H54 (cell line): Measurements from ENCODE around the gene MDM4.
"Not testable (repeated sequence)": the region's sequence is repeated elsewhere in the genome, so short reads cannot be mapped to it uniquely, and the experiment has no call there.

Source experiments
- DNase-seq: peaks from one replicate; pipeline ENCODE4 v3.0.0; 2011; ENCODE audit warnings: low spot score, mixed read lengths; ENCODE audit not compliant: insufficient read length
- FAIRE-seq: peaks from 3 replicates; lab custom pipeline; 2011; peaks lifted over from hg19 to GRCh38; lab: Jason Lieb, UNC
- POLR2A ChIP-seq: IDR thresholded peaks from 2 replicates; pipeline ENCODE4 v1.6.1; 2011; ENCODE audit warnings: low read depth, mild to moderate bottlenecking, low read length

MDM4 gene

DNA sequence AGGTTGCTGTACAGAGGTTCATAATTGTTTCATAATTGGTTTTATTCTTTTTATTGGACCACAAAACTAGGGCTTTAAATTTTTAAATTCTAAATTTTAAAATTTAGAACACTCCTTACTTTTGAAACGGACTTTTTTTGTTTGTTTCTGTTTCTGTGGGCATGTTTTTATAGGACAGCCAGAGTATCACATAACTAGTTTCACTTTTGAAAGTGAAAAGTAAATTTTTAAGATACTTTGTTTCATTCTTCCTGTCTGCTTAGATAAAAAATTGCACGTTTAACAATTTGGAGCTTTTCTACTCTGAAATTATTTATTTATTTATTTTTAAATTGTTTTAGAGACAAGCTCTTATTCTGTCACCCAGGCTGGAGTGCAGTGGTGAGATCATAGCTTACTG lies 29.7 kb downstream of the MDM4 start:
- FAIRE-seq (no peak), DNase-seq (no peak)
- no peak for TF ChIP-seq POLR2A

DNA sequence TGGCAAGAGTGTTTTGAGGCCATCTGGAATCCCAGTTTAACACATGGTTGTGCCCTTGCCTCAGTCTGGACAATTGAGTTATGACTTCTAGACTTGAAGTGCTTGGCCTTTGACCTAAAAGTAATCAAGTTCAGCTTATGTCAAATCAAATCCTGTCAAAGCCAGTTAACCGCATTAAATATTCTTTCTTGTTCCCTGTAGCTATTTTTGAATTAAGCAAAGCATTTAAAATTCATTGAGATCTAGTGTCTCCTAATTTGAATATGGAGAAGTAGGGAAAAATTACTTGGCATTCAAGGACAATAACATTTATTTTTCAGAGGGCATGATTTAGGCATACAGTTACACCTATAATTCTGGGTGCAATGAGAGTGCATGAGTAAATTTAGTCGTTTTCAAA lies 32.1 kb downstream of the MDM4 start:
- TF ChIP-seq POLR2A, result no peak
- no peak for FAIRE-seq
- DNase-seq, result no peak

DNA sequence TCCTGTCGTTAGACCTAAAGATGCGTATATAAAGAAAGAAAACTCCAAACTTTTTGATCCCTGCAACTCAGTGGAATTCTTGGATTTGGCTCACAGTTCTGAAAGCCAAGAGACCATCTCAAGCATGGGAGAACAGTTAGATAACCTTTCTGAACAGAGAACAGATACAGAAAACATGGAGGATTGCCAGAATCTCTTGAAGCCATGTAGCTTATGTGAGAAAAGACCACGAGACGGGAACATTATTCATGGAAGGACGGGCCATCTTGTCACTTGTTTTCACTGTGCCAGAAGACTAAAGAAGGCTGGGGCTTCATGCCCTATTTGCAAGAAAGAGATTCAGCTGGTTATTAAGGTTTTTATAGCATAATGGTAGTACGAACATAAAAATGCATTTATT lies 33.1 kb downstream of the MDM4 start:
- FAIRE-seq (no peak), DNase-seq (no peak)
- no peak for TF ChIP-seq POLR2A

DNA sequence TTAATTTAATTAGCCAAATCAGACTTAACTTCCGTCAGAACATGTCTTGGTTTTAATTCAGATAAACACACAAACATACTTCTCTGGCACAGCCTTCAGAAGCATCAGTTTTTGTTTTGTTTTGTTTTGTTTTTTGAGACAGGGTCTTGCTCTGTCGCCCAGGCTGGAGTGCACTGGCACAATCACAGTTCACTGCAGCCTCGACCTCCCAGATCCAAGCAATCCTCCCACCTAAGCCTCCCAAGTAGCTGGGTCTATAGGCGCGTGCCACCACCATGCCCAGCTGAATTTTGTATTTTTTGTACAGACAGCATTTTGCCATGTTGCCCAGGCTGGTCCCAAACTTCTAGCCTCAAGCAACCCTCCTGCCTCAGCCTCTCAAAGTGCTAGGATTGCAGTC lies 34.7 kb downstream of the MDM4 start:
- DNase-seq (no peak), FAIRE-seq (no peak)
- TF ChIP-seq POLR2A, result no peak

DNA sequence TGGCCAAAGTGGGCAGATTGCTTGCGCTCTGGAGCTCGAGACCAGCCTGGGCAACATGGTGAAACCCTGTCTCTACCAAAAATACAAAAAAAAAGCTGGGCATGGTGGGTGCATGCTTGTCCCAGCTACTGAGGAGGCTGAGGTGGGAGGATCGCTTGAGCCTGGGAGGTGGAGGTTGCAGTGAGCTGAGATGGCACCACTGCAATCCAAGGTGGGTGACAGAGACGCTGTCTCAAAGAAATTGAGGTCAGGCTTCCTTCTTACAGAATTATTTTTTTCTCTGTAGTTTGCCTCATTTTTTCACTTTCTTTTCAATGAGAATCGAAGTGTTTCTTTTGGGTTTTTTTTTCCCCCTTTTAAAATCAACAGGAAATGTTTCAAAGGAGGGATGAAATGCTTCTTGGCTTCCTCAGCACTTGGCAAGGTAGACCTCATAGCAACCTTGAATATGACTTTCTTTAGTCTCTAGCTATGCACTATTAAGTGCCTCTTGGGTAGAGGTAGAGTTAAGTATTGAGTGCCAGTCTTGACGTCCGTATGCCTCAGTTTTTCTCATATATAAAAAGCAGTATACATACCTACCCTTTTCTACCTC lies 40.3 kb downstream of the MDM4 start:
- FAIRE-seq (no peak), DNase-seq (no peak)
- no peak for TF ChIP-seq POLR2A

DNA sequence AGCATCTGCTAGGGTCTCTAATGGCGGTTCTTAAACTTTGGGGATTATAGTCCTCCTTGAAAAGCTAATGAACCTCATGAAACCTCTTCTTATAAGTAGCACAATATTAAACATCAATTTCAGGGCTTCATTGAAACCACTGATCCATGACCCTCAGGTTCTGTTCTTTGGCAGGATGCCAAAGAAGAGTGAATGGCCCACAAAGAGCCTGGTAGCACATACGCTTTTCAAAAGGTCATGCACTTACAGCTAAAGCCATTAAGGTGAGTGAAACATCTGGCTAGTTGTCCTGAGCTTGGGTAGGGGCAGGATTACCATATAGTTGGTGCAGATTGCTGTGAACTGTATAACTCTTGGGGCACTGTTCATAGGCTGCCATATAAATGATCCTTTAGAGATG lies 42.3 kb downstream of the MDM4 start:
- TF ChIP-seq POLR2A, result no peak
- FAIRE-seq (no peak), DNase-seq (no peak)

DNA sequence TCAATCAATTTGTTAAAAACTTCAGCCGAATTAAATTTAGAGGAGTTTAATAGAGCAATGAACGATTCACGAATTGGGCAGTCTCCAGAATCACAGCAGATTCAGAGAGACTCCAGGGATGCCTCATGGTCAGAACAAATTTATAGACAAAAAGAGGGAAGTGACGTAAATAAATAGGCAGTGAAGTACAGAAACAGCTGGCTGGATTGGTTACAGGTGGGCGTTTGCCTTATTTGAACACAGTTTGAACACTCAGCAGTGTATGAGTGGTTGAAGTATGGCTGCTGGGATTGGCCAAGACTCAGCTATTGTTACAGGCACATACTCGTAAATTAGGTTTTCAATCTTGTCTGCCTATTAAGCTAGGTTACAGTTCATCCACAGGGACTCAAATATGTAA lies 43.8 kb downstream of the MDM4 start:
- not testable (repeated sequence) for FAIRE-seq, DNase-seq

DNA sequence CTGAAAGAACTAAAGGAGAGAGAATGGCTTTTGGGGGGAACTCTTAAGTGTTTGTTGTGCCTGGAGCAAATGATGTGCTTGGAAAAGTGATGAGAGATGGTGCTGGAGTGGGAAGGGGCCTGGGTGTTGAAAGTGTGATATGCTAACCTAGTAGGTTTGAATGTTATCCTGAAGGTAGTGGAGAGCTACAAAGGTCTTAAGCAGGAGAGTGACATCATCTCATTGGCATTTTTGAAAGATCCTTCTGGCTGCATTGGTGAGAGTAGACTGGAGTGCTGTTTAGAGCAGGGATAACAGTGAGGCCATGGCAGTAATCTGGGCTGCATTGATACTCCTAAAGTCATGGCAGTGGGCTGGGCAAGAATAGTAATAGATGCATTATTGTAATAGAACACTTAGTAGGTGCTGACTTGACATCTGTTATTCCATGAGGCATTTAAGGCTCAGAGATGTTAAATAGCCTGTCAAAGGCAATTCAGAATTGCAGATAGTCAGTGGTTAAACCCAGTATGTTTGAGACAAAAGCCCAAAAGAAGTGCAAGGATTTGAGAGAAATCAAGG lies 44.5 kb downstream of the MDM4 start:
- TF ChIP-seq POLR2A, result no peak
- FAIRE-seq (peak; percentile 43), DNase-seq (no peak)

DNA sequence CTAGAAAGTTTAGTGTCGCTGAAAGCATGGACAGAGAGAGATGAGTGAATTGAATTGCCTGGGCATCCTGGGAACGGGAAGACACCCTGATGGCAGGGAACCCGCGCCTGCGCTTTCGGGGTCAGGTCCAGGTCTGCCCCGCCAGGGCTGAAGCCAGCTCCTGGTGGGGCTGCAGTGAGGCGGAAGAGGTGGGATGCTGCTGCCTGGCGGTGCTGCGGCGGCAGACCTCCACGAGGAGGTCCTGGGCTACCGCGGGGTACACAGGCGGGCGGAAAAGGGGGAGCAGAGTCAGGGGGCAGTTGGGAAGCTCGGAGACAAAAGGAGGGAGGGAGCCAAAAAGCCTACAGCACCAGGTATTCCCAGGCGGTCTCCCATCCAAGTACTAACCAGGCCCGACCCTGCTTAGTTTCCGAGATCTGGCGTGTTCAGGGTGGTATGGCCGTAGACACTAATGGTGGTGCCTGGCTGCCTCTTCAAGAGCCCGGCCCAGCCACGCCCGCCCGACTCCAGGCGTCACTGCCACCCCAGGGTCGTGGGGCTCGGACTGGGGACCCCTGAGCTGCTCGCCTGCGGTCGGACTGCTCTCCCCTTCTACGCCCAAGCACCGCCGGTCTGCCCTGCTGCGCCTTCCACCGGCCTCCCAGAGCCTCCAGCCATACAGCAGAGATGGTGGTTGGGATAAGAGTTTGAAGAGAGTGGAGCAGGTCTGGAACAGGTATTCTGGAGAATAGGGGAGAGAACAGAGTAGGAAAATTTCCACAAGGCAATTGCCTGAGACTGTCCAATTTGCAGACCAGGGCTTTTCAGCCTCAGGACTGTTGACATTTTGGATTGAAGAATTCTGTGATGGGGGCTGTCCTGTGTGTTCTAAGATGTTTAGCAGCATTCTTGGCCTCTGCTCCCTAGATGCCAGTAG lies 46.1 kb downstream of the MDM4 start:
- DNase-seq (no peak), FAIRE-seq (no peak)
- no peak for TF ChIP-seq POLR2A

DNA sequence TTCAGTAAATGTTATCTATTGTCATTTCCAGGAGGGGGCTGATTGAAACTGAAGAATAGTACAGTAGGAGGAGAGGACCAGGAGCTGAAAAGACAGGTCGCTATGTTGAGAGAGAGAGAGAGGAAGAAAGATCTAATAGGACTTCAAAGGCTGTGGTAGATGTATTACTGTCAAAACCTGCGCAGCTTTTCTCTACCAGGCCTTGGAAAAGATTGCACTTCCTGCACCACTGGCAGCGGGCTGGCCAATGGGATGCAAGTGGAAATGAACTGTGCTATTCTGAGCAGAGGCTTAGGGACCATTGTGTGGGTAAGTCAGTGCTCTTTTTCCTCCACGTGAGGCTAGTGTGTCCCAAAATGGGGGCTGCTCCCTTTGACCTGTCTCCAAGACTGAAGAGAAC lies 47.1 kb downstream of the MDM4 start:
- no peak for TF ChIP-seq POLR2A
- no peak for DNase-seq
- no peak for FAIRE-seq

DNA sequence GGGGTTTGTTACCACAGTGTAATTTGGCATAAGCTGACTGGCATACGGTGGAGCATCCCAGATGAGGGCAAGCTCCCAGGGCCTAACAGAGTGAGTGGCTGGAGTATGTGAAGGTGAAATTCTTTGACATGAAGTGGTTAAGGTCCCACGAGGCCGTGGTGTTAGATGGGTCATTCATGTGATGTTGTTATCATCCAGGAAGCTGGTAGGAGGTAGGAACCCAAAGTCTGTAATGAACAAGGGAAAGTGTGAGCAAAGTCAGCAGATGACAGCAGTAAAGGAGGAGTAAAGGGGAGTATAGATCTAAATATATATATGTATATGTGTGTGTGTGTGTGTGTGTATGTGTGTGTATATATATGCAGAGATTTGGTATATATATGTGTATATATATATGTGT lies 47.6 kb downstream of the MDM4 start:
- TF ChIP-seq POLR2A, result no peak
- FAIRE-seq, result no peak
- DNase-seq, result no peak

DNA sequence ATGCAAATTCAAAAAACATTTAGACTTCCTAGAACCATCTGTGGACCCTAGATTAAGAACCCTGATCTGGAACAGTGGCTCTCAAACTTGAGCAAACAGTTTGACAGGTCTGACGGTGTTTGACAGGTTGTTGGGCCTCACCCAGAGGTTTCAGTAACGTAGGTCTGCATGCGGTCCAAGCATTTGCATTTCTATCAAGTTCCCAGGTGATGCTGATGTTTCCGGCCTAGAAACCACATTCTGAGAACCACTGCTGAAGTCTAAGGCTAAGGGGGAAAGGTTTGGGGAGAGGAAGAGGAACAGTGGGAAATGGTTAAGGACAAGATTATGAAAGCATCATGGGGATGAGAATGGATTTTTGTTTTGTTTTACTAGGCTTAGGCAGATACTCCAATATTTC lies 48.6 kb downstream of the MDM4 start:
- FAIRE-seq (no peak), DNase-seq (no peak)
- TF ChIP-seq POLR2A, result no peak

DNA sequence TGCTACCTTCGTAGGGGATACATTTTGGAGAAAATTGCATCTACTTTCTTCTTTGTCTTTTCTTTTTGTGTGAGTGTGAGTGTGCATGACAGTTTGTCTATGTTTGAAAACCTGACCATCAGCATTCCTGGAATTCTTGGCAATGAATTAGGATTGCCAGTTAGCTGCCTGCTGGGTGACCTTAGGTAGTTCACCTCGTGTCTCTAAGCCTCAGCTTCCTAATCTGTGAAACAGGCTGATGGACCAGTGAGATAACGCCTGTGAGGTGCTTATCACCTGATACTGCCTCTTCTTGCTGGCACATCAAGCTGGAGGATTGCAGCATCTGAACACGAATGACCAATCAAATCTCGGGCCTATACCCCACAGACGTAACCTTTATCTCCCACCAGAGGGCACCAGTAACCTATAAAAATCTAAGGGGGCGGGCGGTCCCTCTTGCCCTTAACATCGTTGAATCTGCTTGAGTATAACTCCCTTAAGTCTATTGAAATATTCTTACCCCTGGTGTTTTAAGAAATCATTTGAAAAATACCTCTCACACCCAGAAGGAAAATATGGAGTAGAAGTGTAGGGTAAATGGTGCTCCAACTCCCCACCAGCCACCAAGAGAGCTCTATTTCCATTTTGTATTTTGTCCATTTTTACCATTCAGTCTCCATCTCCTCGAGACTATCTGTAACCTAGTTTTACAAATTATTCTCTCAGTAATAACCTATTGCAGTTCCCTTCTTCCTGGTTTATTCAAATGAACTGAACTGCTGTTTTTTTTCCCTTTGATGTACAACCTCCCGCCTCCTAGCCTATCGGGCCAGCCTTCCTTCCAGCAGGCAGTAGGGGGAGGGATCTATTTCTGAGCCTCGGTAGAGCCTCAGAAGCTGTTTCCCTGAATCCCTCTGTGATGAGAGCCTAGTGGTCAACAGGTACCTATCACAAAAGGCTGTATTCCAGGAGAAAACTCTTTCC lies 49.7 kb downstream of the MDM4 start:
- DNase-seq (peak; percentile 61), FAIRE-seq (no peak)
- no peak for TF ChIP-seq POLR2A

DNA sequence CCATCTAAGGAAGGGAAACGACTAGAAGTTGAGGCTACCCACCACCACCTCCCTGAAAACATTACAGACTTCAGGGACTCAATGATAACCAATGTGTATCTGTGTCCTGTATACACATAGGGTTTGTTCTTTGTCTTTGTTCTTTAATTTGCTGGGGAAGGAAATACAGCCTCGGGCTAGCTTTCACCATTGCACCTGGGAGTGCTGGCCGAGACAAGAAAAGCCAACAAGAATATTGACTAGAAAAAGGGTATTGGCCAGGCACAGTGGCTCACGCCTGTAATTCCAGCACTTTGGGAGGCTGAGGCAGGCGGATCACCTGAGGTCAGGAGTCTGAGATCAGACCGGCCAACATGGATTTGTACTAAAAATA lies 50.4 kb downstream of the MDM4 start:
- DNase-seq, result no peak
- no peak for FAIRE-seq
- TF ChIP-seq POLR2A, result no peak
